HepG2 (cell line): Measurements from ENCODE around the gene HRG. TPM values are rescaled to one million over a fixed set of nuclear protein-coding genes. Genes with fewer than 3 reads are reported as not detected.

Experiments used
- ATAC-seq: fragments of 200-7000 bp; cut with Tn5 transposase; 3 replicates; pipeline ENCODE4 v1.9.1; 2020; ENCODE audit warnings: mild to moderate bottlenecking, moderate library complexity
- BruUV-seq: library from RNA; stranded (reverse); fragments of 400-500 nt; replicated peaks from 2 replicates; lab custom pipeline; 2021; lab: Mats Ljungman, UMichigan
- CTCF ChIA-PET: fragments of 300-600 bp; formaldehyde crosslinking; extraction: SDS; loops from one replicate; lab custom pipeline; 2021; ENCODE audit warnings: low total read pairs, inconsistent platforms, low intra/inter-chr PET ratio; lab: Yijun Ruan, JAX
- POLR2A ChIA-PET: fragments of 350-600 bp; sonication (Branson Sonifier 250); formaldehyde crosslinking; loops from one replicate; lab custom pipeline; 2020; ENCODE audit warnings: antibody characterized with exemption, inconsistent platforms; lab: Yijun Ruan, JAX
- DNase-seq: peaks from one replicate; pipeline ENCODE4 v3.0.0-alpha.2; 2015; ENCODE audit warnings: low spot score
- FAIRE-seq: peaks from 3 replicates; lab custom pipeline; 2011; peaks lifted over from hg19 to GRCh38; lab: Jason Lieb, UNC
- H2AFZ ChIP-seq: one replicate; pipeline ENCODE4 v1.6.1; 2011; ENCODE audit warnings: low read length, inconsistent platforms
- H3K27ac ChIP-seq: fragments of 300-600 bp; 3 replicates; pipeline ENCODE4 v1.8.0; 2011; ENCODE audit warnings: mixed run types, mild to moderate bottlenecking, mixed read lengths, low read length, inconsistent platforms; ENCODE audit not compliant: insufficient read depth; ENCODE audit errors: extremely low read length
- H3K27me3 ChIP-seq, 2 experiments: fragments of 200-600 bp in 1 of 2; 2 replicates in 1 of 2; 3 replicates in 1 of 2; pipeline versions ENCODE4 v1.6.0 to v1.8.0; 2011; ENCODE audit warnings: low read length in 2 of 2, mild to moderate bottlenecking in 2 of 2, moderate library complexity in 2 of 2, inconsistent platforms in 1 of 2; ENCODE audit not compliant: insufficient read depth in 2 of 2, control insufficient read depth in 1 of 2
- H3K36me3 ChIP-seq, 2 experiments: fragments of 200-600 bp in 1 of 2; replicated peaks in 1 of 2; 2 replicates in 1 of 2; 3 replicates in 1 of 2; pipeline versions ENCODE4 v1.5.1 to v1.8.0; 2011; ENCODE audit warnings: low read length in 2 of 2, inconsistent platforms in 1 of 2; ENCODE audit not compliant: insufficient read depth in 2 of 2, control insufficient read depth in 1 of 2
- H3K4me1 ChIP-seq: 2 replicates; pipeline ENCODE4 v1.5.1; 2012; ENCODE audit warnings: low read length, inconsistent platforms; ENCODE audit not compliant: insufficient read depth
- H3K4me2 ChIP-seq: 2 replicates; pipeline ENCODE4 v1.6.0; 2011; ENCODE audit warnings: low read depth, low read length, inconsistent platforms
- H3K4me3 ChIP-seq, 3 experiments: fragments of 200-600 bp in 1 of 3; sonication (generic), shearing (Covaris generic) in 1 of 3; replicated peaks in 1 of 3; 2 replicates each; pipeline ENCODE4 v1.5.1; 2011 to 2016; ENCODE audit warnings: low read length in 3 of 3, inconsistent platforms in 2 of 3, low read depth in 2 of 3, mild to moderate bottlenecking in 2 of 3, control low read depth in 1 of 3, mixed read lengths in 1 of 3; ENCODE audit not compliant: insufficient read depth in 1 of 3
- H3K79me2 ChIP-seq: one replicate; pipeline ENCODE4 v1.6.1; 2011; ENCODE audit warnings: low read length, inconsistent platforms; ENCODE audit not compliant: insufficient read depth
- H3K9ac ChIP-seq: 2 replicates; pipeline ENCODE4 v1.6.0; 2011; ENCODE audit warnings: mild to moderate bottlenecking, low read depth, low read length, inconsistent platforms; ENCODE audit not compliant: insufficient read depth
- H3K9me3 ChIP-seq: 2 replicates; pipeline ENCODE4 v1.5.1; 2012; ENCODE audit warnings: mild to moderate bottlenecking, low read length
- H4K20me1 ChIP-seq: 2 replicates; pipeline ENCODE4 v1.6.0; 2011; ENCODE audit warnings: inconsistent platforms, mild to moderate bottlenecking, low read length, moderate library complexity; ENCODE audit not compliant: insufficient read depth
- CEBPB ChIP-seq: IDR thresholded peaks from 2 replicates; pipeline ENCODE4 v1.6.1; 2011; ENCODE audit warnings: low read depth, low read length, improper control_type of control experiment, borderline replicate concordance
- CEBPG ChIP-seq: IDR thresholded peaks from 2 replicates; pipeline ENCODE4 v1.6.1; 2016
- HNRNPK ChIP-seq: fragments of 200-400 bp; formaldehyde crosslinking; IDR thresholded peaks from 2 replicates; pipeline ENCODE4 v1.6.1; 2018; ENCODE audit warnings: low read length, low read depth, moderate library complexity, mild to moderate bottlenecking; ENCODE audit not compliant: poor library complexity, severe bottlenecking
- KLF13 ChIP-seq: sonication (generic); formaldehyde crosslinking; IDR thresholded peaks from 2 replicates; pipeline ENCODE4 v1.4.0; 2020; ENCODE audit warnings: mild to moderate bottlenecking, missing genetic modification reagents
- REST ChIP-seq, 2 experiments: IDR thresholded peaks; 2 replicates each; pipeline ENCODE4 v1.6.1; 2011 to 2012; ENCODE audit warnings: low read length in 2 of 2, borderline replicate concordance in 1 of 2, low read depth in 1 of 2, mild to moderate bottlenecking in 1 of 2, moderate library complexity in 1 of 2
- ZC3H4 ChIP-seq: sonication (generic); formaldehyde crosslinking; IDR thresholded peaks from 2 replicates; pipeline ENCODE4 v1.4.0; 2020; ENCODE audit warnings: missing genetic modification reagents, borderline replicate concordance
- WGBS: methylation state at CpG from one replicate; pipeline ENCODE4 v1.1.6; 2017; ENCODE audit warnings: low lambda C conversion rate; 5-methylcytosine and 5-hydroxymethylcytosine counted together
- in situ Hi-C: cut with HindIII; loops from 2 replicates; pipeline ENCODE4 v1.10.0; 2017; ENCODE audit warnings: low pct_unique_long_range_greater_than_20kb; ENCODE audit not compliant: extremely low pct_ligation_motif_present
- intact Hi-C: fragments of 100-400 bp; cut with micrococcal nuclease; formaldehyde crosslinking; loops from one replicate; pipeline ENCODE4 v1.10.0; 2022; ENCODE audit not compliant: unreplicated experiment
- polyA plus RNA-seq, 8 experiments: library from polyadenylated mRNA; depleted of rRNA in 3 of 8; stranded (reverse) in 7 of 8; unstranded in 1 of 8; fragments of >200 nt; fragmentation: Illumina TruSeq in 4 of 8; extraction: Trizol in 4 of 8; gene quantifications; 2 replicates each; pipeline versions ENCODE4 v1.2.1 to v1.2.3, GENCODE V29; 2011 to 2016; ENCODE audit warnings: low read depth in 4 of 8, missing spikeins in 1 of 8, mixed read lengths in 1 of 8; ENCODE audit not compliant: insufficient read depth in 1 of 8
- total RNA-seq, 5 experiments: library from RNA; depleted of rRNA; stranded (reverse); fragments of >200 nt; fragmentation: Illumina TruSeq; extraction: Trizol; gene quantifications; 2 replicates each; pipeline ENCODE4 v1.2.3, GENCODE V29; 2016; ENCODE audit warnings: low read depth in 1 of 5

Gene HRG
- total and polyA plus RNA-seq, 2 of the 13 experiments (the other 11 are each of a cell fraction or from before 2014, with no cell fraction given) = 0.09 to 0.11 TPM

- ChIA-PET CTCF (no interaction called here), POLR2A (interaction anchor here (0.8 kb wide), 1 partner anchor 28 kb away, joined by 4 read pairs; no protein-coding TSS in a partner anchor)
- Histone ChIP-seq H3K4me2 (no peak overlapping the region), H3K36me3 (no peaks in the 10 kb centered on the region), H3K27ac (no peak overlapping the region), H3K9ac (no peak overlapping the region), H3K4me1 (peaks cover 5% of the 10 kb centered on the region), H4K20me1 (no peaks in the 10 kb centered on the region), H3K9me3 (no peaks in the 10 kb centered on the region), H3K79me2 (no peaks in the 10 kb centered on the region), H3K27me3 (no peaks in the 10 kb centered on the region), H3K4me3 (no peak overlapping the region), H2AFZ (no peak overlapping the region)
- no TSS peak for BruUV-seq
- FAIRE-seq = no peak
- no peak for DNase-seq
- in situ Hi-C loops = no loop called here
- intact Hi-C loops = no loop called here
- 69% methylated on average over 1 of the region's 1 CpG for WGBS
- no peak for ATAC-seq
- no peak for TF ChIP-seq REST (IDR thresholded peaks at IDR 0.05; ENCODE audit: borderline replicate concordance in 1 of 2, low read depth in 1 of 2, low read length in 2 of 2)
These were observed 17.0 kb upstream of the HRG start for GRCh38 chr3:186648851-186649250.

GRCh38 chr3:186651678-186652215 lies 14.1 kb upstream of the HRG start:
- no peaks in the 10 kb centered on the region for H4K20me1 ChIP-seq
- TF ChIP-seq KLF13 (no peak), CEBPG (CRISPR knock-in tag) (0 out of 2 replicates have a peak, but pooled peaks have one; percentile 12), CEBPB (peak; percentile 82), ZC3H4 (CRISPR knock-in tag) (no peak), HNRNPK (no peak)
- intact Hi-C loops = no loop called here
- no peaks in the 10 kb centered on the region for H3K27me3 ChIP-seq
- no peaks in the 10 kb centered on the region for H3K79me2 ChIP-seq
- H3K4me3 ChIP-seq = no peak overlapping the region
- H2AFZ ChIP-seq = no peak overlapping the region
- FAIRE-seq (no peak), DNase-seq (no peak), ATAC-seq (no peak)
- no peak overlapping the region for H3K9ac ChIP-seq
- no TSS peak for BruUV-seq
- in situ Hi-C loops = no loop called here
- POLR2A ChIA-PET = no interaction called here
- CTCF ChIA-PET = no interaction called here
- H3K9me3 ChIP-seq = no peaks in the 10 kb centered on the region
- no peak overlapping the region for H3K27ac ChIP-seq
- peaks cover 15% of the 10 kb centered on the region for H3K4me1 ChIP-seq
- 47% methylated on average over 3 of the region's 3 CpGs for WGBS
- no peaks in the 10 kb centered on the region for H3K36me3 ChIP-seq
- no peak overlapping the region for H3K4me2 ChIP-seq
